ENCODE measurements around the gene PRR33.

PRR33 gene

DNA sequence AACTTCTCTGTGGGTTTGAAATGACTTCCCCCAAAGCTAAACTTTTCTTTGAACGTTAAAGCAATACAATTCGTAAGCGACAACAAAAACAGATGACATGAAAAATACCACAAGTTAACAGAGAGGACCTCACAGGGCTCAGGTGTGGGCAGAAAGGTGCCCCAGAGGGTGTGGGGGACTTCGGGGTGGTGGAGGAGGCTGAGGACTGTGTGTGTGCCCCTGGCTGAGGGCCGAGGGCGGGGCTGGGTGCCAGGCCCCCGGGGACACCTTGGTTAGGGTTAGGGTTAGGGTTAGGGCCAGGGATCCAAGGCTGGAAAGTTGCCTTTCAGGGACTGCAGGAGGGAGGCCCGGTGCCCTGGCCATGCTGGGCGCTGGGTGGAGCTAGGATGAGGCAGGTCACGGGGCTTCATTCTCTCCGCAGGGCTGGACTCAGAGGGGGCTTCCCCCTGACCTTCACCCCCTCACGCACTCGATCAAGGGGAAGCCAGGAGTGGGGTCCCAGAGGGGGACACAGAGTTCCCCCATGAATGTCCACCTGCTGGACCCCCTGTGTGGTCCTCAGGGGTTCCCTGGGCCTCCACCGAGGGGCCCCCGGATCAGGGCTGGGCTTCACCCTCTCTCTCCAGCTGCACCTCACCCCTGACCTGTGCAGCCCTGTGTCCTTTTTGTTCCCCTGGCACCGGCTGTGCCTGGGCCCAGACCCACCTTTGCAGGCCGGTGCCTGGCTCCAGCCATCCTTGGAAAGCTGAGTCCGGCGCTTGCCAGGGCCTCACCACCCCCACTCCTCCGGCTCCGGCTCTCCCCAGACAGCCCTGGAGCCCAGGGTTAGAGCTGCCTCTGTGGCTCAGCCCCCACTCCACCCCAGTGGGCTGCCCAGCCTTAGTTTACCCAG, 45.9 kb downstream of the PRR33 start:
- no peak for DNase-seq

DNA sequence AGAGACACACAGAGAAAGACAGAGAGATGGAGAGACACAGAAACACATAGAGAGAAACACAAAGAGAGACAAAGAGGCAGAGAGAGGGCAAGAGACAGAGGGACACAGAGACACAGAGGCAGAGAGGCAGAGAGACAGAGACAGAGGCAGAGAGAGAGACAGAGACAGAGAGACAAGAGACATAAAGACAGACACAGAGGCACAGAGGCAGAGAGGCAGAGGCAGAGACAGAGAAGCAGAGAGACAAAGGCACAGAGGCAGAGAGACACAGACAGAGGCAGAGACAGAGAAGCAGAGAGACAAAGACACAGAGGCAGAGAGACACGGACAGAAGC, 46.6 kb downstream of the PRR33 start:
- no peak for DNase-seq

DNA sequence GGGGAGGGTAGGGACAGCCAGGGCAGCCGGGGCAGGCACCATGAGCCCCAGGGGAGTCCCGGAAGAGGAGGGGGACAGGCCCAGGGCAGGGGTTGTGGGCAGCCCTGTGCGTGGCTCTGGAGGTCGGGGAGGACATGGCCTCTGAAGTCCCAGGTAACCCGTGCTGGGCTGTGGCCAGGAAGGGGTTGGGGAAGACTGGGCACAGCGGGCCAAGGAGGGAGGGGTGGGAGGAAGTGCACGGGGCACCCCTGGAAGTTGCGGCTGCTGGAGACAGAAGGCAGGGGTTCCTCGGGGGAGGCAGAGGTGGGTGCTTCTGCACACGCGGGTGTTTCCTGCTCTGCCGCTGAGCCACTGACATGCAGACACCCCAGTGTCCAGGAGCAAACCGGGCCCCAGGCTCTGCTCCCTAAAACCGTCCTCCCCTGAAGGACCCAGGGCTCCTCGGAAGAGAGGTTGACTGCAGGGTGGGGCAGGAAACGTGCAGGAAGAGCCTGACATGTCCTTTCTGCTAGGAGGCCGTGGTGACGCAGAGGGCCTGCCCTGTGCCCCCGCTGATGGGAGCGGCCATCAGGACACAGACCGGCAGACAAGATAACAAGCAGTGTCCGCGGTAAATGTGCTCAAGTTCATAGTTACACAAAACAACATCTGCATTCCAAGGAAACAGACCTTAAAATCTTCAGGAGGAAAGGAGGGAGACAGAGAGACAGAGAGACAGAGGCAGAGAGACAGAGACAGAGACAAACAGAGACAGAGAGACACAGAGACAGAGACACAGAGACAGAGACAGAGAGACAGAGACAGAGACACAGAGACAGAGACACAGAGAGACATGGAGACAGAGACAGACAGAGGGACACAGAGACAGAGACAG, 47.2 kb downstream of the PRR33 start:
- DNase-seq = no peak

DNA sequence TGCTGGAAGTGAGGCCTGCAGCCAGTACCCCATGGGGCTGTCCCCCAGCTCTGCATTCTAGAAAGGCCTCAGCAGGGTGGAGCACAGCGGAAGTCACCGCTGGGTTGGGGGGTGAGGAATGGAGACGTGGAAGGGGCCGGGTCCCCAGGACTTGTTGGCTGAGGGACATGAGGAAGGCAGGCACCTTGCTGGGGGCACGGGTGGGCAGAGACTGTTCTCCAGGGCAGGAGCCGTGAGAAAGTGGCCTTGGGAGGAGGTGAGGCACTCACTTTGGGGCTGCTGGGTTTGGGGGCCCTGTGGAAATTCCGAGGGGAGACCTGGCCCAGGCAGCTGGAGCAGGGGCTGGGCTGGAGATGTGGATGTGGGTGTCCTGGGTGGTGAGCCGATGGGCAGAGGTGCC, 47.9 kb downstream of the PRR33 start:
- DNase-seq = no peak

DNA sequence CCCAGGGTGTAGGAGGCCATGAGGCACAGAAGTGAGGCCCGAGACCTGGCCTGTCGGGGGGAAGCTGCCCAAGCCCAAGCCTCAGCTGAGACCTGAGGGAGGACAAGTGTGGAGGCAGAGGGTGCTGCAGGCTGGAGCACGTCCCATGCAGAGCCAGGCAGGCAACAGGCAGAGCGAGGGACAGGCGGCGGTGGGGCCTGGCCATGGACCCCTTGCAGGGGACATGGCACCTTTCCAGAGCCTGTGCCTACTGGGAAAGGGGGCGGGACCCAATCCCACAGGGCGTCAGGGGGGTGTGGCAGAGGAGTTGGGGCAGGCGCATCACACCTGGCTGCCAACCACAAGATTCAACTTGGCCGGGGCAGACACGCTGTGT, 48.6 kb downstream of the PRR33 start:
- no peak for DNase-seq

DNA sequence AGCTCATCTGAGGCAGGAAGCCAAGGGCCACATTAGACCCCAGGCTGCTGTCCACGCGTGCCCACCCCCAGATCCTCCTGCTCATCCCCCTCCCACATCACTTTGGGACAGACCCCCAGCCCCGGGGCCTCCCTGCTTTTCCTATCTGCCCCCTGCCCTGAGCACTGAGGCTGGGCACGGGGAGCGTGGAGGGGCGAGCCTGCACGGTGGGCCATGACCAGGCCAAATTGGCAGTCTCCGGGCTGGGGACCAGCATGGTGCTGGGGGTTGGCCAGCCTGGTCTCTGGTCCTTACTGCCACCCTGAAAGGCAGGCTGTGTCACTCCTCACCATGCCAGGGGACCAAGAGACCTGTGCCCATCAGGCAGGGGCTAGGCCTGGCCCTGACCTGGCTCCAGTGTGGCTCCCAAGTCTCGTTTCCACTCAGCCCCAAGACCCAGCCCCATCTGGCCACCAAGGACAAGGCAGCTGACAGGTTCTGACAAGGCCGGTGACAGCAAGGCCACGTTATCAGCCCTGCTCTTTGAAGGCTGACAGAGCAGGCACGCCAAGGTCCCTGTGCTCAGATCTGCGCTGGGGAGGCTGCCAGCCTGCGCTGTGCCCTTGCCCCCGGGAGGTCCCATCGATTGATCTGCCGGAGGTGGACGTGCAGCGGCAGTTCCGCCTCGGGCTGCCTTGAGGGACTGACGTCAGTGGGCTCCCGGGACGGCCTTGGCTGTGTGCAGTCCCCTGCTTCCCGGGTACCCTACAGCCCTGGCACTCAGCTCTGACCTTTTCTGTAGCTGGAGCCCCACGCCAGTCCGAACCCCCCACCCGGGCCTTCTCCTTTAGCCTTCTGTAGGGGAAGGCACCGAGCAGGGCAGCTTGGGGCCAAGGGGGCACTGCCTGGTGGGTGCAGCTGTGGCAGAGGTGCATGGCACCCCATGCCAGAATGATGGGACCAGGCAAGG, 49.3 kb downstream of the PRR33 start:
- DNase-seq = no peak

DNA sequence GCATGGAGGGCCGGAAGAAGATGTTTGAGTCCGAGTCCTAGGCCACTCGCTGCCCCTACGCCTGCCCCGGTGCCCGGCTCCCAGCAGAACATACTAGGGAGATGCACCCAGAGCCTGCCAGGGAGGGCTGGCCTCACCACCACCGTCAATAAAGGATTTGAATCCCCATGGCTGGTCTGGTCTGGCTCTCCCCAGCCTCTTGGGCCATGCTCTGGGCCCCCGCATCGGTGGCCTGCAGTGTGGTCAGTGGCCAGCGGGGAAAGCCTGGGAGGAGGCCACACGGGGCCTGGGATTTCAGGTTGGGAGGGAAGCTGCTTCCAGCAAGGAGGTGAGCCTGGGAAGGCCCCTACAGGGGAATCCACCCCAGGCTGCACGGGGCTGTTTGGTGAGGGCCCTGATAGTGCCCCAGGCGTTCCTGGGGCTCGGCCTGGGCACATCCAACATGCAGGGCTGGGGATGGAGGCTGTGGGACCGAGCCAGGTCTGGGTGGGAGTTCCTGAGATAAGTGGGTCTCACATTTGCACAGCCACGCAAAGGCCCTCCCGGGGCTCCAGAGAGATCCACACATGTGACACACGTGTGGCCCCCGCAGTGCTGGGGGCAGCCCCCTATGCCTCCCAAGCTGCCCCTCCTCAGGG, 50.1 kb downstream of the PRR33 start:
- DNase-seq = no peak

DNA sequence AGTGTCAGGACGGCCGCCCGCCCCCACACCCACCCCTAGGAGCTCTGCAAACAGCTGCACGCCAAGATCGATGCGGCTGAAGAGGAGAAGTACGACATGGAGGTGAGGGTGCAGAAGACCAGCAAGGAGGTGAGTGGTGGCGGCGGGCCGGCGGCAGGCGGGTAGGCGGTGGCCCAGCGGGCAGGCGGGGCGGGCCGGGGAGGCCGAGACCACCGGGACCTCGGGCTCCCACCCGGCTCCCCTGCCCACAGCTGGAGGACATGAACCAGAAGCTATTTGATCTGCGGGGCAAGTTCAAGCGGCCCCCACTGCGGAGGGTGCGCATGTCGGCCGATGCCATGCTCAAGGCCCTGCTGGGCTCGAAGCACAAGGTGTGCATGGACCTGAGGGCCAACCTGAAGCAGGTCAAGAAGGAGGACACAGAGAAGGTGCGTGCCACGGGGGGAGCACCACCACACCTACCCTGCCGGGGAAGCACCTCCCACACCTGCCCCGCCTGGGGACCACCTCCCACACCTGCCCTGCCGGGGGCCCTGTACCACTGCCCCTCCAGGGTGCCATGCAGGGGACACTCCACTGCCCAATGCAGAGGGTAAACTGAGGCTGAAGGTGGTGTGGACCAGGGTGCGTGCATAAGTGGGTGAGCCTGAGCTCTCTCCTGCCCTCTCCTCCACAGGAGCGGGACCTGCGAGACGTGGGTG, 50.8 kb downstream of the PRR33 start:
- DNase-seq = no peak

DNA sequence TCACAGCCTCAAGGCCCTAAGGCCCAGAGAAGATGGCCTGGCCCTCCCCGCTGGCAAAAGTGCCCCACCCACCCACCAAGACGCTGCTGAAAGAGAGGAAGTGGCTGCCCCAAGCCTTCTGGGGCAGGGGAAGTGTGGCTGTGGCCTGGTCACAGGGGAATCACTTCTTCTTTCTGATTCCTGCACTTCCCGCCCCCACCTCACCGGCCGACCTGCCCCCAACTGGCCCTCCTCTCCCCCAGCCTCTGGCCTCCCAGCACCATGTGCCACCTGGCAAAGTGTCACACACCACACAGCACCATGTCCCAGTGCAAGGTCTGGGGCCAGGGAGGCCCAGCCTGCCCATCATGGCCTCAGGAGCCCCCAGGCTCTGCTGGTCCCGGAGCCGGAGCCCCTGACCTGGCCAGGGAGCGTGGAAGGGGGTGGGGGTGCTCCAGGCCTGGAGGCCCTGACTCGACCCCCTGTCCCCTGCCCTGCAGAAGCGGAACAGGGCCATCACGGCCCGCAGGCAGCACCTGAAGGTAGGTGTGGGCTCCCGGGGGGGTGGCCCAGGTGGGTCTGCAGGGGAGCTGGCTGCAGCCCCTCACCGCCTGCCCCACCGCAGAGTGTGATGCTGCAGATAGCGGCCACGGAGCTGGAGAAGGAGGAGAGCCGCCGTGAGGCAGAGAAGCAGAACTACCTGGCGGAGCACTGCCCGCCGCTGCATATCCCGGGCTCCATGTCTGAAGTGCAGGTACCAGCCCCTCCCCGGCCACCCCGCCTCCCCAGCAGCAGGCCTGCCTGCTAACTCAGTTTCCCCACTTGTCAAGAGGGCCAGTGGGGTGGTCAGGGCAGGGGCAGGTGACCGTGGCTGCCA, 51.5 kb downstream of the PRR33 start:
- no peak for DNase-seq

DNA sequence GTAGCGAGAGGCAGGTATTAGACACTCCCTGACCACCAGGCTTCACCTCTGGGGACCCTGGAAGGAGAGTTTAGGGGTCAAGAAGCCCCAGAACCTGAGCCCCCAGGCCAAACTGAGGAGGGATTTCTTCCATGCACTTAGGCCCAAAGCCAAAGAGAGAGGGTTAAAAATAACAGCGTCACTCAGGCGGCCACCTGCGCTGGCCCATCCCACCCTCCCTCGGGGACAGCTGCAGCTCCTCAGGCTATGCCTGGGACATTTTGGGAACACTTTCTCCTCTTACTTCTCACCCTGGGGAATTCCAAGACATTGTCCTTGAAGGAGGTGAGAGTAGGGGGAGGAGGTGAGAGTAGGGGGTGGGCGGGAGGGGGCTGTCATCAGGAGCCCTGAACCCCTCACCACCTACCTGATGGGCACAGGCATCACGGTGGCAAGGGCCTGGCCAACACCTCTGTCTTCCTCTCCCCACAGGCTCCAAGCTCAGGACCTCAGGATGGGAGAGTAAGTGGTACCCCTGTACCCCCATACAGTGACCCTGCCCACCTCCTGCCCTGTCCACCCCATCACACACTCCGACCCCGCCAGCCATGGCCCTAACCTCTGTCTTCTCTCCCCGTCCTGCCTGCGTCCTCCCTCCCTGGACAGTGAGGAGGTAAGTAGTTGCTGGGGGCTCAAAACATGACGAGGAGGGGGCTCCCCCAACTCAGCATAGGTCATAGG, 52.3 kb downstream of the PRR33 start:
- DNase-seq = no peak

DNA sequence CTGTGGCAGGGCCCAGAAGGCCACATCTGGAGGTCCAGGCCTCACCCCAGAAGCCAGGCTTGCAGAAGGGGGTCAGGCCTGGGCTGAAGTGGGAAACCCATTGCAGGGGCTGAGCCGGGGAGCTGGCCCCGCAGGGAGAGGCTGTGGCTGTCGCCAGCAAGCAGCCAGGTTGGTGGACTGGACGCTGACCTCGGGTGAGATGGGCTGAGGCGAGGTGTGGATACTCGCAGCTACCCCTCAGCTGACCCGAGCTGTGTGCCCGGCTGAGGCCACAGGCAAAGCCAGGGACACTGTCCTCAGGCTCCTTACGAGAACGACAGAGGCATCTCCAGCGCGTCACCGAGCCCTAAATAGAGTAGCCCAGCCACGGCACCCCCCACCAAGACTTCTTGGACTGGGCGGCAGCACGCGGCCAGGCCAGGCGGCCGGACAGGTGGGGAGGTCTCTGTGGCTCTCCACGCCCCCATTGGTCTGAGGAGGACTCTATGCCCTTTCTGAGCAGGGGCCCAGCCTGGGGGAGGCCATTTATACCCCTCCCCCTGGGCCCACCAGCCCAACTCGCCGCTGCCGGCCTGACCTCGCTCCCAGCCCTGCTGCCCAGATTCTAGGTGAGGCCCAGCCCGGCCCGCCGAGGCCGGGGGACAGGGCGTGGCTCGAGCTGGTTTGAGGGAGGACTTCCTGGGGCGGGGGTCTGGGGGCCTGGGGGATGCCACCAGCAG, 53.1 kb downstream of the PRR33 start, which contains the start of gene TNNI2:
Gene TNNI2, plus strand, starts transcription at position 556 of the 719 bp plus-strand sequence. CDS start 716 bp downstream, outside the sequence.
- no peak for DNase-seq
